ENCODE results near the gene COQ10A. TPM values are rescaled to one million over a fixed set of nuclear protein-coding genes. Genes with fewer than 3 reads are reported as not detected.

Gene COQ10A
- 6.5 and 6.9 TPM in 2 replicates for total RNA-seq (2021)
- percentile 49 among the genes with signal in this experiment for Bru-seq, nascent RNA
- BruChase-seq, experiment 1, labeled RNA remaining after a 2-hour chase = percentile 63 among the genes with signal in this experiment
- BruChase-seq, experiment 2, labeled RNA remaining after a 6-hour chase = percentile 71 among the genes with signal in this experiment
- long read RNA-seq, transcript COQ10A-201 (5 exons, 1,652 nt) = major isoform, 8 of 15 reads
- long read RNA-seq, partial matches to known transcripts = 0 of 15 reads
- long read RNA-seq, other reads (novel, unspliced or antisense) = 3 of 15 reads

- Histone ChIP-seq H3K4me1 (replicated peaks; ENCODE audit: insufficient read depth) (peaks cover 15% of the 10 kb centered on the region), H3K79me2 (ENCODE audit: low read depth) (no peaks in the 10 kb centered on the region), H3K36me3 (ENCODE audit: low read depth) (no peaks in the 10 kb centered on the region; the same call in 1 of the 2 replicates), H3K4me3 (peak within 1 kb of the TSS; percentile 75), H2AFZ (peak within 1 kb of the TSS; percentile 89), H3K27ac (no peak within 1 kb of the TSS), H3K27me3 (ENCODE audit: insufficient read depth, low read depth) (no peaks in the 10 kb centered on the region), H3K9me3 (ENCODE audit: insufficient read depth, low read depth) (no peaks in the 10 kb centered on the region), H3K9me2 (ENCODE audit: insufficient read depth) (no peaks in the 10 kb centered on the region), H3F3A (ENCODE audit: insufficient read depth, low read depth) (peaks cover 30% of the 10 kb centered on the region; the same call in 1 of the 2 replicates), H3K4me2 (peak within 1 kb of the TSS; percentile 90), H4K20me1 (ENCODE audit: insufficient read depth) (no peaks in the 10 kb centered on the region)
- peak; percentile 57 to 85 for DNase-seq
- ChIA-PET CTCF (interaction anchor here (0.5 to 0.8 kb wide), 2 partner anchors 25 to 54 kb away, joined by 3 to 5 read pairs; no protein-coding TSS in a partner anchor), POLR2A (ENCODE audit: unreplicated experiment) (interaction anchor here (0.5 to 1.1 kb wide), 6 partner anchors 25 to 150 kb away, joined by 3 to 11 read pairs (median 6); partner anchors contain the start of gene STAT2)
- no peak for TF ChIP-seq EZH2 (IDR thresholded peaks at IDR 0.05; ENCODE audit: low read depth)
- TF ChIP-seq, protein P1, sequence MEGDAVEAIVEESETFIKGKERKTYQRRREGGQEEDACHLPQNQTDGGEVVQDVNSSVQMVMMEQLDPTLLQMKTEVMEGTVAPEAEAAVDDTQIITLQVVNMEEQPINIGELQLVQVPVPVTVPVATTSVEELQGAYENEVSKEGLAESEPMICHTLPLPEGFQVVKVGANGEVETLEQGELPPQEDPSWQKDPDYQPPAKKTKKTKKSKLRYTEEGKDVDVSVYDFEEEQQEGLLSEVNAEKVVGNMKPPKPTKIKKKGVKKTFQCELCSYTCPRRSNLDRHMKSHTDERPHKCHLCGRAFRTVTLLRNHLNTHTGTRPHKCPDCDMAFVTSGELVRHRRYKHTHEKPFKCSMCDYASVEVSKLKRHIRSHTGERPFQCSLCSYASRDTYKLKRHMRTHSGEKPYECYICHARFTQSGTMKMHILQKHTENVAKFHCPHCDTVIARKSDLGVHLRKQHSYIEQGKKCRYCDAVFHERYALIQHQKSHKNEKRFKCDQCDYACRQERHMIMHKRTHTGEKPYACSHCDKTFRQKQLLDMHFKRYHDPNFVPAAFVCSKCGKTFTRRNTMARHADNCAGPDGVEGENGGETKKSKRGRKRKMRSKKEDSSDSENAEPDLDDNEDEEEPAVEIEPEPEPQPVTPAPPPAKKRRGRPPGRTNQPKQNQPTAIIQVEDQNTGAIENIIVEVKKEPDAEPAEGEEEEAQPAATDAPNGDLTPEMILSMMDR (conservative IDR thresholded peaks at IDR 0.05) = peak; percentile 73
- BruUV-seq (replicated peaks) = no TSS peak
- intact Hi-C loops (cut with micrococcal nuclease; ENCODE audit: unreplicated experiment) = loop anchor here (1.0 to 5.0 kb wide), 4 partner anchors 9 to 148 kb away; partner anchors contain the start of genes ANKRD52 and ZC3H10
These were observed at the start of gene COQ10A for GRCh38 chr12:56266693-56267442. Gene COQ10A (plus strand): TSS chr12:56266942. CDS start chr12:56267119, 177 bp downstream.

DNA sequence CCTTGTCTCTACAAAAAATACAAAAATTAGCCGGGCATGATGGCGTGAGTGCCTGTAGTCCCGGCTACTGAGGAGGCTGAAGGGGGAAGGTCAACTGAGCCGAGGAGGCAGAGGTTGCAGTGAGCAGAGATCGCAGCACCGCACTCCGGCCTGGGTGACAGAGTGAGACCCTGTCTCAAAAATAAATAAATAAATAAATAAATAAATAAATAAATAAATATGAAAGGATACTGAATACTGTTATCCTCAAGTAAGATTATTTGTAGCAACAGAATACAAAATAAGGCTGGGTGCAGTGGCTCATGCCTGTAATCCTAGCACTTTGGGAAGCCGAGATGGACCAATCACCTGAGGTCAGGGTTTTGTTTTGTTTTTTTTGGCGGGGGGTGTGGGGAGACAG, 46.9 kb upstream of the COQ10A start:
- no peak for DNase-seq
- no peaks in the 10 kb centered on the region for H3K9me3 ChIP-seq (ENCODE audit: insufficient read depth, low read depth)
- TF ChIP-seq EZH2 (IDR thresholded peaks at IDR 0.05; ENCODE audit: low read depth) = no peak
- TF ChIP-seq, protein P1 (conservative IDR thresholded peaks at IDR 0.05) = no peak
- H3K79me2 ChIP-seq (ENCODE audit: low read depth) = peaks cover 24% of the 10 kb centered on the region
- H3K9me2 ChIP-seq (ENCODE audit: insufficient read depth) = no peaks in the 10 kb centered on the region
- CTCF ChIA-PET = interaction anchor here (0.7 kb wide), 2 partner anchors 61 to 70 kb away, joined by 3 to 5 read pairs; no protein-coding TSS in a partner anchor
- peak overlapping the region; percentile 88; the same call in 1 of the 2 replicates for H3K4me3 ChIP-seq
- no peak overlapping the region for H3K27ac ChIP-seq
- H3K4me2 ChIP-seq = peak overlapping the region; percentile 87
- H3K27me3 ChIP-seq (ENCODE audit: insufficient read depth, low read depth) = no peaks in the 10 kb centered on the region
- POLR2A ChIA-PET (ENCODE audit: unreplicated experiment) = no interaction called here
- H3K36me3 ChIP-seq (ENCODE audit: low read depth) = 0 out of 2 replicates have a peak, but pooled peaks cover 4% of the 10 kb centered on the region
- peaks cover 22% of the 10 kb centered on the region for H3K4me1 ChIP-seq (replicated peaks; ENCODE audit: insufficient read depth)
- H2AFZ ChIP-seq = no peak overlapping the region
- H3F3A ChIP-seq (ENCODE audit: insufficient read depth, low read depth) = peaks cover 27% of the 10 kb centered on the region; the same call in 1 of the 2 replicates
- BruUV-seq (replicated peaks) = no TSS peak
- no peaks in the 10 kb centered on the region for H4K20me1 ChIP-seq (ENCODE audit: insufficient read depth)
- intact Hi-C loops (cut with micrococcal nuclease; ENCODE audit: unreplicated experiment) = loop anchor here (5.0 kb wide), 1 partner anchor 178 kb away; the partner anchor contains the start of gene RPS26

- Histone ChIP-seq H3K79me2 (ENCODE audit: low read depth) (peaks cover 24% of the 10 kb centered on the region), H2AFZ (peak overlapping the region; percentile 82), H4K20me1 (ENCODE audit: insufficient read depth) (no peaks in the 10 kb centered on the region), H3K36me3 (ENCODE audit: low read depth) (no peaks in the 10 kb centered on the region), H3F3A (ENCODE audit: insufficient read depth, low read depth) (peaks cover 27% of the 10 kb centered on the region; the same call in 1 of the 2 replicates), H3K27ac (peak overlapping the region; percentile 64), H3K27me3 (ENCODE audit: insufficient read depth, low read depth) (no peaks in the 10 kb centered on the region), H3K9me2 (ENCODE audit: insufficient read depth) (no peaks in the 10 kb centered on the region), H3K4me2 (peak overlapping the region; percentile 87), H3K4me1 (replicated peaks; ENCODE audit: insufficient read depth) (peaks cover 27% of the 10 kb centered on the region), H3K9me3 (ENCODE audit: insufficient read depth, low read depth) (no peaks in the 10 kb centered on the region), H3K4me3 (peak overlapping the region; percentile 88)
- no peak for DNase-seq
- TF ChIP-seq EZH2 (IDR thresholded peaks at IDR 0.05; ENCODE audit: low read depth) = no peak
- TF ChIP-seq, protein P1 (conservative IDR thresholded peaks at IDR 0.05) = no peak
- intact Hi-C loops (cut with micrococcal nuclease; ENCODE audit: unreplicated experiment) = loop anchor here (1.0 to 5.0 kb wide), 2 partner anchors 23 to 178 kb away; partner anchors contain the start of gene RPS26
- ChIA-PET CTCF (interaction anchor here (0.6 to 1.3 kb wide), 6 partner anchors 28 to 948 kb away, joined by 3 to 5 read pairs (median 3); no protein-coding TSS in a partner anchor), POLR2A (ENCODE audit: unreplicated experiment) (interaction anchor here (0.6 kb wide), 2 partner anchors 47 to 244 kb away, joined by 3 to 23 read pairs; no protein-coding TSS in a partner anchor)
- TSS peak; percentile 69 for BruUV-seq (replicated peaks)
These were observed 46.0 kb upstream of the COQ10A start for GRCh38 chr12:56220611-56221231.

All from PC-9 (cell line).